GM18505 (cell line): Measurements from ENCODE around the gene GALNT2.

ENCODE experiments used
- ATAC-seq: cut with Tn5 transposase; IDR thresholded peaks from one replicate; pipeline ENCODE4 v1.9.1; 2021; ENCODE audit not compliant: unreplicated experiment
- POLR2A ChIP-seq: IDR thresholded peaks from 4 replicates; pipeline ENCODE4 v1.6.1; 2011; ENCODE audit warnings: borderline replicate concordance; ENCODE audit not compliant: insufficient read depth, insufficient read length; ENCODE audit errors: extremely low read depth

Gene GALNT2

GRCh38 chr1:230270559-230271281 lies 203.7 kb downstream of the GALNT2 start:
- TF ChIP-seq POLR2A, result no peak
- ATAC-seq, result peak; percentile 48

- no peak for ATAC-seq
- TF ChIP-seq POLR2A, result no peak
These were observed 204.4 kb downstream of the GALNT2 start for GRCh38 chr1:230271300-230272035.

- TF ChIP-seq POLR2A, result no peak
- ATAC-seq, result no peak
These were observed 205.5 kb downstream of the GALNT2 start for GRCh38 chr1:230272557-230272956.

GRCh38 chr1:230273141-230273710 lies 206.2 kb downstream of the GALNT2 start:
- TF ChIP-seq POLR2A, result no peak
- ATAC-seq, result no peak

- ATAC-seq, result no peak
- no peak for TF ChIP-seq POLR2A
These were observed 207.2 kb downstream of the GALNT2 start for GRCh38 chr1:230274254-230274653.

- ATAC-seq, result no peak
- TF ChIP-seq POLR2A, result no peak
These were observed 209.4 kb downstream of the GALNT2 start for GRCh38 chr1:230276401-230276800.

GRCh38 chr1:230277201-230278025 lies 210.4 kb downstream of the GALNT2 start:
- no peak for ATAC-seq

GRCh38 chr1:230278376-230278775 lies 211.3 kb downstream of the GALNT2 start:
- no peak for ATAC-seq
- no peak for TF ChIP-seq POLR2A

More at GRCh38 chr1:230277201-230278025, 210.4 kb downstream of the GALNT2 start:
- TF ChIP-seq POLR2A, result no peak

- ATAC-seq, result no peak
- TF ChIP-seq POLR2A, result no peak
These were observed 212.0 kb downstream of the GALNT2 start for GRCh38 chr1:230278871-230279582.

GRCh38 chr1:230279583-230279945 lies 212.5 kb downstream of the GALNT2 start:
- TF ChIP-seq POLR2A, result no peak
- no peak for ATAC-seq

GRCh38 chr1:230280054-230280795 lies 213.2 kb downstream of the GALNT2 start:
- no peak for ATAC-seq
- no peak for TF ChIP-seq POLR2A

GRCh38 chr1:230280906-230281413 lies 213.9 kb downstream of the GALNT2 start:
- TF ChIP-seq POLR2A, result no peak
- ATAC-seq, result no peak
